IPS-15b (cell line): ENCODE measurements around the gene PYGM.

Experiments used
- H3K27me3 ChIP-seq: one replicate; pipeline ENCODE4 v1.6.1; 2013; ENCODE audit warnings: low read length; ENCODE audit not compliant: control insufficient read depth, insufficient read depth
- H3K36me3 ChIP-seq: one replicate; pipeline ENCODE4 v1.6.1; 2013; ENCODE audit warnings: low read length; ENCODE audit not compliant: control insufficient read depth, insufficient read depth
- H3K4me1 ChIP-seq: one replicate; pipeline ENCODE4 v1.6.1; 2013; ENCODE audit warnings: mild to moderate bottlenecking, low read length; ENCODE audit not compliant: control insufficient read depth, insufficient read depth
- H3K4me3 ChIP-seq: one replicate; pipeline ENCODE4 v1.5.1; 2013; ENCODE audit warnings: low read depth, low read length
- H3K9ac ChIP-seq: one replicate; pipeline ENCODE4 v1.6.1; 2013; ENCODE audit warnings: low read depth, mild to moderate bottlenecking, low read length
- H3K9me3 ChIP-seq: one replicate; pipeline ENCODE4 v1.6.1; 2013; ENCODE audit warnings: mild to moderate bottlenecking, low read length; ENCODE audit not compliant: control insufficient read depth, insufficient read depth

PYGM gene

GRCh38 chr11:64788321-64789215, 28.8 kb upstream of the PYGM start:
- Histone ChIP-seq H3K4me1 (no peaks in the 10 kb centered on the region), H3K27me3 (no peaks in the 10 kb centered on the region), H3K4me3 (no peak overlapping the region), H3K36me3 (peaks cover 6% of the 10 kb centered on the region), H3K9ac (no peak overlapping the region), H3K9me3 (no peaks in the 10 kb centered on the region)

- Histone ChIP-seq H3K4me3 (no peak overlapping the region), H3K9ac (no peak overlapping the region), H3K27me3 (no peaks in the 10 kb centered on the region)
Measured at GRCh38 chr11:64787526-64788320, 27.9 kb upstream of the PYGM start.

GRCh38 chr11:64786308-64786707, 26.5 kb upstream of the PYGM start:
- no peak overlapping the region for H3K9ac ChIP-seq
- peaks cover 6% of the 10 kb centered on the region for H3K36me3 ChIP-seq
- no peaks in the 10 kb centered on the region for H3K4me1 ChIP-seq
- H3K27me3 ChIP-seq = no peaks in the 10 kb centered on the region
- no peak overlapping the region for H3K4me3 ChIP-seq
- no peaks in the 10 kb centered on the region for H3K9me3 ChIP-seq

More at GRCh38 chr11:64787526-64788320, 27.9 kb upstream of the PYGM start:
- Histone ChIP-seq H3K36me3 (peaks cover 6% of the 10 kb centered on the region), H3K4me1 (no peaks in the 10 kb centered on the region), H3K9me3 (no peaks in the 10 kb centered on the region)

- Histone ChIP-seq H3K9me3 (no peaks in the 10 kb centered on the region), H3K9ac (no peak overlapping the region), H3K4me1 (no peaks in the 10 kb centered on the region), H3K4me3 (no peak overlapping the region), H3K36me3 (peaks cover under 1% of the 10 kb centered on the region), H3K27me3 (no peaks in the 10 kb centered on the region)
Measured at GRCh38 chr11:64784813-64785581, 25.2 kb upstream of the PYGM start.

- H3K9me3 ChIP-seq = no peaks in the 10 kb centered on the region
- H3K36me3 ChIP-seq = peaks cover 23% of the 10 kb centered on the region
Measured at GRCh38 chr11:64778473-64779298, 18.9 kb upstream of the PYGM start, which contains the start of gene SF1. Gene SF1 (minus strand): TSS chr11:64778542. CDS start chr11:64778392, 150 bp downstream.

GRCh38 chr11:64778223-64778472, 18.4 kb upstream of the PYGM start:
- H3K36me3 ChIP-seq = peaks cover 26% of the 10 kb centered on the region
- peaks cover 7% of the 10 kb centered on the region for H3K4me1 ChIP-seq
- H3K9me3 ChIP-seq = no peaks in the 10 kb centered on the region
- H3K27me3 ChIP-seq = no peaks in the 10 kb centered on the region
- peak overlapping the region; percentile 48 for H3K4me3 ChIP-seq
- H3K9ac ChIP-seq = peak overlapping the region; percentile 80

More at GRCh38 chr11:64778473-64779298, 18.9 kb upstream of the PYGM start, which contains the start of gene SF1:
- Histone ChIP-seq H3K9ac (peak within 1 kb of the TSS; percentile 80), H3K4me1 (peaks cover 7% of the 10 kb centered on the region), H3K27me3 (no peaks in the 10 kb centered on the region), H3K4me3 (peak within 1 kb of the TSS; percentile 77)

- Histone ChIP-seq H3K36me3 (peaks cover 30% of the 10 kb centered on the region), H3K27me3 (no peaks in the 10 kb centered on the region), H3K9me3 (no peaks in the 10 kb centered on the region), H3K4me3 (peak overlapping the region; percentile 77), H3K4me1 (peaks cover 7% of the 10 kb centered on the region), H3K9ac (peak overlapping the region; percentile 80)
Measured at GRCh38 chr11:64777449-64778222, 17.9 kb upstream of the PYGM start.

GRCh38 chr11:64776875-64777274, 17.1 kb upstream of the PYGM start:
- Histone ChIP-seq H3K4me3 (peak overlapping the region; percentile 77), H3K36me3 (peaks cover 33% of the 10 kb centered on the region), H3K9ac (peak overlapping the region; percentile 29), H3K27me3 (no peaks in the 10 kb centered on the region), H3K4me1 (peaks cover 7% of the 10 kb centered on the region), H3K9me3 (no peaks in the 10 kb centered on the region)

- H3K9ac ChIP-seq = peak overlapping the region; percentile 29
- H3K36me3 ChIP-seq = peaks cover 36% of the 10 kb centered on the region
- H3K27me3 ChIP-seq = no peaks in the 10 kb centered on the region
- H3K4me3 ChIP-seq = peak overlapping the region; percentile 77
- H3K4me1 ChIP-seq = peaks cover 7% of the 10 kb centered on the region
- H3K9me3 ChIP-seq = no peaks in the 10 kb centered on the region
Measured at GRCh38 chr11:64776425-64776824, 16.7 kb upstream of the PYGM start.

GRCh38 chr11:64774144-64774543, 14.4 kb upstream of the PYGM start:
- H3K27me3 ChIP-seq = no peaks in the 10 kb centered on the region
- no peak overlapping the region for H3K9ac ChIP-seq
- H3K4me3 ChIP-seq = no peak overlapping the region
- H3K9me3 ChIP-seq = no peaks in the 10 kb centered on the region
- H3K36me3 ChIP-seq = peaks cover 57% of the 10 kb centered on the region
- H3K4me1 ChIP-seq = peaks cover 7% of the 10 kb centered on the region
